Measurements from ENCODE around the gene BMPR1A.
A peak's percentile ranks its signal among the peaks of the same experiment; 100 is the strongest.

Gene BMPR1A

DNA sequence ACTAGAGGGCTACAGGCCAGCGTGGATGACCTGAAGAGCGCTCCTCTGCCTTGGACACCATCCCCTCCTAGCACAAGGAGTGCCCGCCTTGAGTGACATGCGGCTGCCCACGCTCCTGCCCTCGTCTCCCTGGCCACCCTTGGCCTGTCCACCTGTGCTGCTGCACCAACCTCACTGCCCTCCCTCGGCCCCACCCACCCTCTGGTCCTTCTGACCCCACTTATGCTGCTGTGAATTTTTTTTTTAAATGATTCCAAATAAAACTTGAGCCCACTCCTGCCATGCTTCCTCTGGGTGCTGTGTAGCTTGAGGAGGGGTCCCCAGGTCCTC lies 206.5 kb downstream of the BMPR1A start:
- Histone ChIP-seq H3K9ac (ENCODE audit: low read length) (no peak overlapping the region), H3K4me1 (ENCODE audit: control insufficient read depth, low read depth, low read length) (peaks cover 17% of the 10 kb centered on the region), H3K4me3 (ENCODE audit: low read length) (no peak overlapping the region), H3K27ac (ENCODE audit: low read length) (no peak overlapping the region), H3K27me3 (ENCODE audit: control insufficient read depth, insufficient read depth, low read length) (no peaks in the 10 kb centered on the region), H3K36me3 (ENCODE audit: control insufficient read depth, low read depth, low read length) (no peaks in the 10 kb centered on the region), H3K9me3 (ENCODE audit: control insufficient read depth, low read depth, low read length) (no peaks in the 10 kb centered on the region)

GRCh38 chr10:86963341-86963919 lies 207.0 kb downstream of the BMPR1A start:
- Histone ChIP-seq H3K36me3 (ENCODE audit: control insufficient read depth, low read depth, low read length) (no peaks in the 10 kb centered on the region), H3K27me3 (ENCODE audit: control insufficient read depth, insufficient read depth, low read length) (no peaks in the 10 kb centered on the region), H3K9ac (ENCODE audit: low read length) (no peak overlapping the region), H3K27ac (ENCODE audit: low read length) (no peak overlapping the region), H3K4me1 (ENCODE audit: control insufficient read depth, low read depth, low read length) (peaks cover 17% of the 10 kb centered on the region), H3K4me3 (ENCODE audit: low read length) (no peak overlapping the region), H3K9me3 (ENCODE audit: control insufficient read depth, low read depth, low read length) (no peaks in the 10 kb centered on the region)

- no peak overlapping the region for H3K9ac ChIP-seq (ENCODE audit: low read length)
- no peak overlapping the region for H3K27ac ChIP-seq (ENCODE audit: low read length)
- H3K9me3 ChIP-seq (ENCODE audit: control insufficient read depth, low read depth, low read length): no peaks in the 10 kb centered on the region
- H3K27me3 ChIP-seq (ENCODE audit: control insufficient read depth, insufficient read depth, low read length): no peaks in the 10 kb centered on the region
- no peak overlapping the region for H3K4me3 ChIP-seq (ENCODE audit: low read length)
- H3K4me1 ChIP-seq (ENCODE audit: control insufficient read depth, low read depth, low read length): peaks cover 17% of the 10 kb centered on the region
- no peaks in the 10 kb centered on the region for H3K36me3 ChIP-seq (ENCODE audit: control insufficient read depth, low read depth, low read length)
These were observed 207.8 kb downstream of the BMPR1A start for GRCh38 chr10:86964061-86964846.

DNA sequence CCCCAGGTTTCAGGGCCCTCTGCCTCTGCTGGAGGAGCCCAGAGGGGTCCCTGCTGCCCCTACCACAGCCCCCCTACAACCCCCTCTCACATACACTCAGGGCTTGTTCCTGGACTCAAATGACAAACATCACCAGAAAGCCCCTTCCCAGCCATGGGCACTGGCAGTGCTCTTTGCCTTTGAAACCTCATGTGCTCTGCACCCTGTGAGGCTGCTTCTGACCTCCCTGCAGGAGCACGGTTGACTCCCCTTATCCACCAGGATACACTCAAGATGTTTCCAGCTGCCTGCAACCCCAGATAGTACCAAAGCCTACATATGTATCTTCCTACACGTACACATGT lies 208.4 kb downstream of the BMPR1A start:
- H3K9ac ChIP-seq (ENCODE audit: low read length): no peak overlapping the region
- no peaks in the 10 kb centered on the region for H3K36me3 ChIP-seq (ENCODE audit: control insufficient read depth, low read depth, low read length)
- no peaks in the 10 kb centered on the region for H3K9me3 ChIP-seq (ENCODE audit: control insufficient read depth, low read depth, low read length)
- no peak overlapping the region for H3K27ac ChIP-seq (ENCODE audit: low read length)
- no peak overlapping the region for H3K4me3 ChIP-seq (ENCODE audit: low read length)
- H3K4me1 ChIP-seq (ENCODE audit: control insufficient read depth, low read depth, low read length): peaks cover 22% of the 10 kb centered on the region
- no peaks in the 10 kb centered on the region for H3K27me3 ChIP-seq (ENCODE audit: control insufficient read depth, insufficient read depth, low read length)

DNA sequence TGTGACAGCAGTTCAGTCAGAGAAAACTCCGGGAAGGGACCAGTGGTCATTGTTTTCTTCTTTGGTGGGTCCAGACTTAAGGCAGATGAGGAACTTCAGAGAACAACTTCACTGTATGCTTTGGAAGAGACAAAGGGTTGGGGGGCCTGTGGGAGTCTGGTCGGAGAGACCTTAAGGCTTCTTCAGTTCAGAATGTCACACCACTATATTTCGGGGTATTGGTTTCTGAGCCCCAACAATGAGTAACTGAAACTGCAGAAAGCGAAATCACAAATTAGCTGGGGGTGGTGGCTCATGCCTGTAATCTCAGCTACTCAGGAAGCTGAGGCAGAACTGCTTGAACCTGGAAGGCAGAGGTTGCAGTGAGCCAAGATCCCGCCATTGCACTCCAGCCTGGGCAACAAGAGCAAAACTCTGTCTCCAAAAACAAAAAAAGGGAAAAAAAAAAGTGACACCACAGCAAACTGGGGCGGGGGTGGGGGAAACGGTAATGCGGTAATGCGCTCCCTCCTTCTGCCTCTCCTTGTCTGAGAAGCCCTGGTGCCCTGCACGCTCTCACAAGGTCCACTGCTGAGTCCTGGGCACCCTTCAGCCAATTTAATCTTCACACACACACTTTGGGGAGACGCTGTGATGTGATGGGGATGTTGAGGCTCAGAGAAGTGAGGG lies 209.7 kb downstream of the BMPR1A start:
- no peak overlapping the region for H3K4me3 ChIP-seq (ENCODE audit: low read length)
- no peaks in the 10 kb centered on the region for H3K36me3 ChIP-seq (ENCODE audit: control insufficient read depth, low read depth, low read length)
- H3K27ac ChIP-seq (ENCODE audit: low read length): no peak overlapping the region
- no peaks in the 10 kb centered on the region for H3K9me3 ChIP-seq (ENCODE audit: control insufficient read depth, low read depth, low read length)
- peaks cover under 1% of the 10 kb centered on the region for H3K27me3 ChIP-seq (ENCODE audit: control insufficient read depth, insufficient read depth, low read length)
- H3K4me1 ChIP-seq (ENCODE audit: control insufficient read depth, low read depth, low read length): peaks cover 27% of the 10 kb centered on the region
- no peak overlapping the region for H3K9ac ChIP-seq (ENCODE audit: low read length)

DNA sequence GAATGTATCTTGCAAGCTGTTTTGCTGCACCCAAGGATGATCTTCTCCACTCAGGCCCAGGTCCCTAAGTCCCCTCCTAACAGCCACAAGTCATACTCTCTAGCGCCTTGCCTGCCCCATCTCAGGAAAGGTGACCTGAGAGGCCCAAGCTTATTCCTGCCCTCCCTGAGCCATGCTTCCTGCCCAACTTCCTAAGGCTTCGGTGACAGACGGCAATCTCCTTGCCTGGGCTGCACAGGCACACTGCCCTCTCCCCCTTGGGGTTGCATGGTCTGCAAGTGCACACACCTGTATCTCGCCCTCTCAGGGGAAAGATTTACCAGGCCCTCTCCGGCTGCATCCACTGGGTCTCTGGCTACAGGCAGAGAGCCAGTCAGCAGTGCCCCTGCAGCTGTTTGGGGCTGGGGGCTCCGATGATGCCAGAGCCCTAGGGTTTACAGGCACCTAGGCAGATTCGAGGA lies 211.1 kb downstream of the BMPR1A start:
- no peak overlapping the region for H3K4me3 ChIP-seq (ENCODE audit: low read length)

DNA sequence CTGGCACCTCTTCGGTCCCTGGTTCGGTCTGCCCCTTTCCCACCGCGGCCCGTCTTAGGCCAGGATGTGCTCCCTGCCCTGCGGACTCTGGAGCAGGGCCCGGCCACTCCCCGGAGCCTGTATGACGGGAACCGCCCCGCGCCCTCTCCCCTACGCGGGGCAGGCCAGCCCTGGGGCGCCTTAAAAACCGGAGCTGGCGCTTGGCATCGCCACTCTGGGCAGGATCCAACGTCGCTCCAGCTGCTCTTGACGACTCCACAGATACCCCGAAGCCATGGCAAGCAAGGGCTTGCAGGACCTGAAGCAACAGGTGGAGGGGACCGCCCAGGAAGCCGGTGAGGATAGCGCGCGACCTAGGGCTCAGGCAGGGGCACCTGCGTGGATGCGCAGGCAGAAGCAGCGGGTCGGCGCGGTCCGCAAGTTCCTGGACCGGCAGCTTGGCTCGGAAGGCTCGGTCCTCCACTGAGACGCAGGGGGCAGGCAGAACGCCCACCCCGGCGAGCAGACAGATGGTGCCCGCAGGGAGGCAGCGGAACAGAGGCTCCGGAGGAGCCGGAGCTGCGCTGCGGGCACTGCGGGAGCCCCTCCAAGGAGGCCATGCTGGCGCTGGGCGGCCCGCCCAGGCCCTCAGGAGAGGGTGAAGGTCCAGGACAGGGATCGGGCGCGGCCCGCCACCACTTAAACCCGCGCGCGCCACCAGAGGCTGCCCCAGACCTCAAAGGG lies 212.0 kb downstream of the BMPR1A start, which contains the start of gene ADIRF:
Gene ADIRF (plus strand): TSS at position 212 of the 723 bp plus-strand sequence. CDS start 63 bp downstream, at position 275.
- H3K4me1 ChIP-seq (ENCODE audit: control insufficient read depth, low read depth, low read length): peaks cover 30% of the 10 kb centered on the region
- H3K9me3 ChIP-seq (ENCODE audit: control insufficient read depth, low read depth, low read length): no peaks in the 10 kb centered on the region
- peaks cover 21% of the 10 kb centered on the region for H3K27me3 ChIP-seq (ENCODE audit: control insufficient read depth, insufficient read depth, low read length)
- no peak within 1 kb of the TSS for H3K4me3 ChIP-seq (ENCODE audit: low read length)
- H3K36me3 ChIP-seq (ENCODE audit: control insufficient read depth, low read depth, low read length): no peaks in the 10 kb centered on the region
- H3K27ac ChIP-seq (ENCODE audit: low read length): no peak within 1 kb of the TSS
- no peak within 1 kb of the TSS for H3K9ac ChIP-seq (ENCODE audit: low read length)

More for the DNA sequence above, 211.1 kb downstream of the BMPR1A start:
- H3K4me1 ChIP-seq (ENCODE audit: control insufficient read depth, low read depth, low read length): peaks cover 30% of the 10 kb centered on the region
- no peak overlapping the region for H3K9ac ChIP-seq (ENCODE audit: low read length)
- H3K36me3 ChIP-seq (ENCODE audit: control insufficient read depth, low read depth, low read length): no peaks in the 10 kb centered on the region
- H3K27ac ChIP-seq (ENCODE audit: low read length): no peak overlapping the region
- H3K9me3 ChIP-seq (ENCODE audit: control insufficient read depth, low read depth, low read length): no peaks in the 10 kb centered on the region
- H3K27me3 ChIP-seq (ENCODE audit: control insufficient read depth, insufficient read depth, low read length): peaks cover 15% of the 10 kb centered on the region

- Histone ChIP-seq H3K9me3 (ENCODE audit: control insufficient read depth, low read depth, low read length) (no peaks in the 10 kb centered on the region), H3K9ac (ENCODE audit: low read length) (no peak overlapping the region), H3K4me3 (ENCODE audit: low read length) (no peak overlapping the region), H3K36me3 (ENCODE audit: control insufficient read depth, low read depth, low read length) (no peaks in the 10 kb centered on the region), H3K27me3 (ENCODE audit: control insufficient read depth, insufficient read depth, low read length) (peaks cover 21% of the 10 kb centered on the region), H3K4me1 (ENCODE audit: control insufficient read depth, low read depth, low read length) (peaks cover 30% of the 10 kb centered on the region), H3K27ac (ENCODE audit: low read length) (no peak overlapping the region)
These were observed 212.6 kb downstream of the BMPR1A start for GRCh38 chr10:86968994-86969355.

DNA sequence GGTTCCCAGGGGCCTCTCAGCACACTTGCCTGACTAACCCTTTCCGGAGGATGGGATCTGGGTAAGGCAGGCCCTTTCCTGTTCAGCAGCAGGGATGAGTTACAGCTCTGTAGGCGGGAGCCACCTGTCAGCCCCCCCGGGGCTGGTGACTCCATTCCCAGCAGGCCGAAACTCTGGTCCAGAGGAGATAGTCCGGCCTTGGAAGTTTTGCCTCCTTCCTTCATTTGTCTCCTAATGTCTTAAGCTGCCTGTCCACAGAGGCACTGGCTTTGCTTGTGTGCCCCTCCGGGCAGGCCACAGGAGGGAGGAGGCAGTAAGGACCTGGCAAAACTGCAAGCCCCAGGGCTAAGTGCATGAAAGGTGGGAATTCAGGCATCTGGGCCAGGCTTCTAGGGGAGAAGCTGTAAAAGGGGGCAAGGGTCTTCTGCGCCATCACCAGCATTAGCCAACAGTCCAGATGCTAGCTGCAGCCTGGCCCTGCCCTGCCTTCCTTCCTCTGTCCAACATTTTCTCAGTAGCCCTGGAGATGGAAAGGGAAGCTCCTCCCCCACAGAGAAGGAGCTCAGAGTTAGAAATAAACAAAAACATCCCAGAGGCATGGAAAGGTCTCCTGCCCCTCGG lies 213.1 kb downstream of the BMPR1A start:
- Histone ChIP-seq H3K4me1 (ENCODE audit: control insufficient read depth, low read depth, low read length) (peaks cover 30% of the 10 kb centered on the region), H3K4me3 (ENCODE audit: low read length) (no peak overlapping the region), H3K36me3 (ENCODE audit: control insufficient read depth, low read depth, low read length) (no peaks in the 10 kb centered on the region), H3K9me3 (ENCODE audit: control insufficient read depth, low read depth, low read length) (no peaks in the 10 kb centered on the region), H3K9ac (ENCODE audit: low read length) (no peak overlapping the region), H3K27me3 (ENCODE audit: control insufficient read depth, insufficient read depth, low read length) (peaks cover 21% of the 10 kb centered on the region), H3K27ac (ENCODE audit: low read length) (no peak overlapping the region)

GRCh38 chr10:86970162-86970981 lies 214.0 kb downstream of the BMPR1A start:
- peak overlapping the region; percentile 49 for H3K9ac ChIP-seq (ENCODE audit: low read length)
- no peaks in the 10 kb centered on the region for H3K36me3 ChIP-seq (ENCODE audit: control insufficient read depth, low read depth, low read length)
- H3K4me3 ChIP-seq (ENCODE audit: low read length): peak overlapping the region; percentile 68
- no peaks in the 10 kb centered on the region for H3K9me3 ChIP-seq (ENCODE audit: control insufficient read depth, low read depth, low read length)
- H3K27ac ChIP-seq (ENCODE audit: low read length): no peak overlapping the region
- peaks cover 21% of the 10 kb centered on the region for H3K27me3 ChIP-seq (ENCODE audit: control insufficient read depth, insufficient read depth, low read length)
- H3K4me1 ChIP-seq (ENCODE audit: control insufficient read depth, low read depth, low read length): peaks cover 30% of the 10 kb centered on the region

GRCh38 chr10:86970982-86971231 lies 214.5 kb downstream of the BMPR1A start:
- no peaks in the 10 kb centered on the region for H3K9me3 ChIP-seq (ENCODE audit: control insufficient read depth, low read depth, low read length)
- no peaks in the 10 kb centered on the region for H3K36me3 ChIP-seq (ENCODE audit: control insufficient read depth, low read depth, low read length)
- H3K9ac ChIP-seq (ENCODE audit: low read length): peak overlapping the region; percentile 49
- H3K4me3 ChIP-seq (ENCODE audit: low read length): peak overlapping the region; percentile 68
- H3K27ac ChIP-seq (ENCODE audit: low read length): no peak overlapping the region
- peaks cover 21% of the 10 kb centered on the region for H3K27me3 ChIP-seq (ENCODE audit: control insufficient read depth, insufficient read depth, low read length)
- peaks cover 26% of the 10 kb centered on the region for H3K4me1 ChIP-seq (ENCODE audit: control insufficient read depth, low read depth, low read length)

All from iPS-18a (cell line).